Right lobe of liver (tissue), 6 donors: Measurements from ENCODE around the gene SOX21. TPM values are rescaled to one million over a fixed set of nuclear protein-coding genes. Genes with fewer than 3 reads are reported as not detected.

Source experiments
- ATAC-seq, 4 donors: fragments of 200-7000 bp; cut with Tn5 transposase; one replicate each; pipeline ENCODE4 v1.9.1; 2020; ENCODE audit warnings: mild to moderate bottlenecking in 4 of 4, moderate library complexity in 4 of 4
- DNase-seq, 3 donors: peaks; one replicate each; pipeline ENCODE4 v3.0.0-alpha.2; 2020
- H3K27ac ChIP-seq, 3 donors: fragments of 200-600 bp; one replicate each; pipeline ENCODE4 v1.8.0; 2022
- H3K27me3 ChIP-seq, 2 donors: fragments of 200-600 bp; one replicate each; pipeline ENCODE4 v1.8.0; 2022
- H3K36me3 ChIP-seq, 4 donors: fragments of 200-600 bp; sonication (generic) in 1 of 4; one replicate each; pipeline versions ENCODE4 v1.5.1 to v1.8.0; 2017 to 2022; ENCODE audit warnings: control low read depth in 1 of 4
- H3K4me1 ChIP-seq, 4 donors: fragments of 200-600 bp; sonication (generic) in 1 of 4; one replicate each; pipeline versions ENCODE4 v1.5.1 to v1.8.0; 2017 to 2022; ENCODE audit warnings: control low read depth in 1 of 4
- H3K4me3 ChIP-seq, 3 donors: fragments of 200-600 bp; one replicate each; pipeline ENCODE4 v1.8.0; 2022
- H3K9me3 ChIP-seq, 4 donors: fragments of 200-600 bp; sonication (generic) in 1 of 4; one replicate each; pipeline versions ENCODE4 v1.5.1 to v1.8.0; 2017 to 2022; ENCODE audit warnings: control low read depth in 1 of 4
- CTCF ChIP-seq, 4 donors: fragments of 200-600 bp in 3 of 4; fragments of 450-650 bp in 1 of 4; IDR thresholded peaks; one replicate each; pipeline versions ENCODE4 v1.5.1 to v1.8.0; 2016 to 2022; ENCODE audit warnings: antibody characterized with exemption in 4 of 4, mild to moderate bottlenecking in 2 of 4
- POLR2A ChIP-seq: fragments of 450-650 bp; IDR thresholded peaks from one replicate; pipeline ENCODE4 v1.6.1; 2017; ENCODE audit warnings: antibody characterized with exemption, mild to moderate bottlenecking
- WGBS: methylation state at CpG from one replicate; pipeline ENCODE4 v1.1.6; 2018; ENCODE audit warnings: low coverage, low lambda C conversion rate; ENCODE audit not compliant: insufficient coverage; ENCODE audit errors: missing lambda C conversion rate; 5-methylcytosine and 5-hydroxymethylcytosine counted together
- intact Hi-C, 2 donors: fragments of 100-400 bp; cut with DNase I; formaldehyde crosslinking; loops; one replicate each; pipeline versions ENCODE4 v1.11.2 to v1.14.1; 2022
- total RNA-seq, 6 experiments: library from RNA; depleted of rRNA in 2 of 6; stranded (reverse); fragments of >200 nt in 2 of 6; fragmentation: NEBNext Ultra II Directional in 3 of 6; extraction: Animal tissue kit (Norgen Biotek cat#: 25700) in 3 of 6; gene quantifications; one replicate each; pipeline versions ENCODE4 v1.1.0 to v1.2.4, GENCODE V29; 2016 to 2023
- donor health status: DM: no; HTN: yes; CAD: no.
- donor health status: DM: no; HTN: no; CAD: no.
- donor health status: DM: no; HTN: no; CAD: no.
- donor health status: DM: no; HTN: yes; CAD: no.
- donor health status: DM: no; HTN: yes; CAD: no.

SOX21 gene
- total RNA-seq, 6 experiments from 2014 or later: not detected

GRCh38 chr13:94707400-94708021 lies 4.8 kb downstream of the SOX21 start:
- no peak for TF ChIP-seq CTCF (IDR thresholded peaks at IDR 0.05)
- no peak for TF ChIP-seq POLR2A
- no peak for ATAC-seq
- WGBS: 3% methylated on average over 14 of the region's 41 CpGs
- H3K4me1 ChIP-seq: peaks cover 0 to 11% (median 1%) of the 10 kb centered on the region in 4 donors
- no peaks in the 10 kb centered on the region for H3K9me3 ChIP-seq
- no peak for DNase-seq
- H3K27me3 ChIP-seq: peaks cover 10 to 79% of the 10 kb centered on the region in 2 donors
- no peak overlapping the region for H3K27ac ChIP-seq
- H3K36me3 ChIP-seq: no peaks in the 10 kb centered on the region
- intact Hi-C loops: no loop called here
- H3K4me3 ChIP-seq: no peak overlapping the region

GRCh38 chr13:94706843-94707399 lies 5.4 kb downstream of the SOX21 start:
- ATAC-seq (no peak), DNase-seq (no peak)
- Histone ChIP-seq H3K27me3 (peaks cover 10 to 77% of the 10 kb centered on the region in 2 donors), H3K4me1 (peaks cover 0 to 10% (median 1%) of the 10 kb centered on the region in 4 donors), H3K36me3 (no peaks in the 10 kb centered on the region), H3K27ac (no peak overlapping the region), H3K4me3 (no peak overlapping the region), H3K9me3 (no peaks in the 10 kb centered on the region)
- 4% methylated on average over 15 of the region's 15 CpGs for WGBS
- TF ChIP-seq CTCF (IDR thresholded peaks at IDR 0.05) (no peak), POLR2A (no peak)
- intact Hi-C loops: no loop called here

- no peak for DNase-seq
- Histone ChIP-seq H3K27ac (no peak overlapping the region), H3K4me3 (no peak overlapping the region), H3K36me3 (no peaks in the 10 kb centered on the region), H3K9me3 (no peaks in the 10 kb centered on the region), H3K4me1 (peaks cover 0 to 10% (median 1%) of the 10 kb centered on the region in 4 donors), H3K27me3 (peaks cover 10 to 73% of the 10 kb centered on the region in 2 donors)
- intact Hi-C loops: no loop called here
- no peak for ATAC-seq
- TF ChIP-seq POLR2A: no peak
- no peak for TF ChIP-seq CTCF (IDR thresholded peaks at IDR 0.05)
- WGBS: 10% methylated on average over 16 of the region's 16 CpGs
Measured at GRCh38 chr13:94706101-94706842, 6.1 kb downstream of the SOX21 start.

GRCh38 chr13:94705081-94706030 lies 7.0 kb downstream of the SOX21 start:
- Histone ChIP-seq H3K27ac (no peak overlapping the region), H3K4me1 (peaks cover 0 to 5% (median 0%) of the 10 kb centered on the region in 4 donors), H3K27me3 (peaks cover 10 to 67% of the 10 kb centered on the region in 2 donors), H3K9me3 (no peaks in the 10 kb centered on the region), H3K4me3 (no peak overlapping the region), H3K36me3 (no peaks in the 10 kb centered on the region)
- ATAC-seq: no peak
- TF ChIP-seq POLR2A (no peak), CTCF (IDR thresholded peaks at IDR 0.05) (no peak)
- DNase-seq: no peak
- WGBS: 6% methylated on average over 34 of the region's 40 CpGs
- intact Hi-C loops: no loop called here
